ENCODE measurements around the gene LRP6. TPM values are rescaled to one million over a fixed set of nuclear protein-coding genes. Genes with fewer than 3 reads are reported as not detected.

Gene LRP6
- total and polyA plus RNA-seq, 2 donors, result 3.3 to 11.7 TPM

DNA sequence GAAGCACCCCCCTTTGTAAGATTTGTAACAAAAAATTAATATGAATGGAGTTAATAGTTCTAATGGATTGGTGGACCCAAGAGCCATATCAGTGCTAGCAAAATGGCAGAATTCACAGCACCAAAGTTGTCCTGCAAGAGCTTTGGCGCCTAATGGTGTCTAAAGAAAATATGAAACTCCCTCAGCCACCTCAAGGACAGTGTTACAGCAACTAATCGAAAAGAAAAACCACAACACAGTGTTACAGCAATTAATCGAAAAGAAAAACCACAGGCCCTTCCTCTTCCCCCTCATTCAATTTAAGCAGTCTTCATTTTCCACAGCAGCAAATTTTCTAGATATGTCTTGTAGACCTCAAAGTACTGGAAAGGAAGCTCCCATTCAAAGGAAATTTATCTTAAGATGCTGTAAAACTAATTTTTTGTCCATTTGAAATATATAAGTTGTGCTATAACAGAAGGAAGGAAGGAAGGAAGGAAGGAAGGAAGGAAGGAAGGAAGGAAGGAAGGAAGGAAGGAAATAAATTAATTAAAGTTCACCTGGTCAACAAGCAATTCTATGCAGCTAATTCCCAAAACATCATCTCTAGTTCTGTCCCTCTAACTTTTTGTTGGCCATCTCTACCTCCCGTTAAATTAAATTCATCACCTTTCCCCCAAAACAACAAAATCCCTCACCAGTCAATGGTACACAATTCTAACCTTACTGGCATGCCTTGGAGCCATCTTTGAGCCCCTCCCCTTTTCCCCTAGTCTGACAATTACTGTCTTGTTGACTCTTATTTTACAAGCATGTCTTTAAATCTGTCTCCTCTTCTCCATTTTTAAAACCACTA, 17.4 kb downstream of the LRP6 start:
- H3K9me3 ChIP-seq (ENCODE audit: control insufficient read depth in 2 of 2, insufficient read depth in 1 of 2, low read length in 1 of 2), result no peaks in the 10 kb centered on the region
- no peak overlapping the region for H3K4me3 ChIP-seq (ENCODE audit: low read length in 2 of 2)
- H3K27ac ChIP-seq (ENCODE audit: low read depth in 1 of 2, low read length in 1 of 2), result no peak overlapping the region
- H3K27me3 ChIP-seq (ENCODE audit: control insufficient read depth in 2 of 2, insufficient read depth in 1 of 2, low read length in 1 of 2), result no peaks in the 10 kb centered on the region
- H3K4me1 ChIP-seq (ENCODE audit: control insufficient read depth in 2 of 2, insufficient read depth in 2 of 2, low read length in 2 of 2), result no peaks in the 10 kb centered on the region
- no peak for DNase-seq (ENCODE audit: low read depth in 6 of 9, low spot score in 9 of 9)
- peaks cover 0 to under 1% of the 10 kb centered on the region in 2 donors for H3K36me3 ChIP-seq (ENCODE audit: control insufficient read depth in 2 of 2, insufficient read depth in 2 of 2, low read length in 1 of 2)
- 52% methylated on average over 4 of the region's 4 CpGs for WGBS

DNA sequence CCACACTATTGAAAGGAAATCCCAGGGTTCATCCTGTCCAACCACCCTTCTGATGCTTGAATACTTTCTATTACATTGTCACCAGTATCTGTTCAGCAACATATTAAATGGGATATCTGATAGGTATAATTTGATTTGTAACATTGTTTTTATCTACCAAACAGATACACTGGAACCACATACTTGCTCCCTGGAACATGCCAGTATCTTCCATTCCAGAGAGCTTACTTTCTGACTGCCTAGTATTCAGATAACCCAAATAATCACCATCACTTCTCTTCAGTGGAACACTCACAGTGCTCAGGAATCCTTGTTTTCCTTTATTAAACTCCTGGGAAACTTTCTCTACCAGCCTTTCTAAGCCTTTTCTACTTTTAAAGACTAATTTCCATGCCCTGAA, 19.3 kb downstream of the LRP6 start:
- no peak overlapping the region for H3K4me3 ChIP-seq (ENCODE audit: low read length in 2 of 2)
- H3K4me1 ChIP-seq (ENCODE audit: control insufficient read depth in 2 of 2, insufficient read depth in 2 of 2, low read length in 2 of 2), result no peaks in the 10 kb centered on the region
- no peak for DNase-seq (ENCODE audit: low read depth in 6 of 9, low spot score in 9 of 9)
- no peaks in the 10 kb centered on the region for H3K27me3 ChIP-seq (ENCODE audit: control insufficient read depth in 2 of 2, insufficient read depth in 1 of 2, low read length in 1 of 2)
- no peaks in the 10 kb centered on the region for H3K9me3 ChIP-seq (ENCODE audit: control insufficient read depth in 2 of 2, insufficient read depth in 1 of 2, low read length in 1 of 2)
- peaks cover 0 to 6% of the 10 kb centered on the region in 2 donors for H3K36me3 ChIP-seq (ENCODE audit: control insufficient read depth in 2 of 2, insufficient read depth in 2 of 2, low read length in 1 of 2)
- no peak overlapping the region for H3K27ac ChIP-seq (ENCODE audit: low read depth in 1 of 2, low read length in 1 of 2)

DNA sequence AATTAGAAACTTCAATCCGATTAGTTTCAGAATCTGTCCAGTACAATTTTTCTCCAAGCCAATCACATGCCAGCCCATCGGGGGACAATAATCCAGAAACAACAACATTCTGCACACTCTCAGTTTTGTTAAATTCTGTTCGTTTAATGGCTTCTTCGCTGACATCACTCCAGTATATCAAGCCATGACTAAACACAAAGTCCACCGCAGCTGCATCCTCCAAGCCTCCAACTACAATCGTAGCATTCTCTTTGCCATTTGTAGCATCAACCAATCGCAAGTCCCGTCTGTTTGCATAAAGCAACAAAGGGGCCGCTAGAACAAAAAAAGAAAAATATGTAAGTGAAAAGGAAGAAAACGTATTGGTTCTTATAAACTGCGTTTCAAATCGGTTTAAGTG, 22.5 kb downstream of the LRP6 start:
- H3K9me3 ChIP-seq (ENCODE audit: control insufficient read depth in 2 of 2, insufficient read depth in 1 of 2, low read length in 1 of 2), result no peaks in the 10 kb centered on the region
- over 99% methylated on average over 12 of the region's 12 CpGs for WGBS
- no peaks in the 10 kb centered on the region for H3K27me3 ChIP-seq (ENCODE audit: control insufficient read depth in 2 of 2, insufficient read depth in 1 of 2, low read length in 1 of 2)
- no peak overlapping the region for H3K27ac ChIP-seq (ENCODE audit: low read depth in 1 of 2, low read length in 1 of 2)
- no peak for DNase-seq (ENCODE audit: low read depth in 6 of 9, low spot score in 9 of 9)
- no peak overlapping the region for H3K4me3 ChIP-seq (ENCODE audit: low read length in 2 of 2)
- no peaks in the 10 kb centered on the region for H3K4me1 ChIP-seq (ENCODE audit: control insufficient read depth in 2 of 2, insufficient read depth in 2 of 2, low read length in 2 of 2)
- H3K36me3 ChIP-seq (ENCODE audit: control insufficient read depth in 2 of 2, insufficient read depth in 2 of 2, low read length in 1 of 2), result peaks cover 0 to 6% of the 10 kb centered on the region in 2 donors

DNA sequence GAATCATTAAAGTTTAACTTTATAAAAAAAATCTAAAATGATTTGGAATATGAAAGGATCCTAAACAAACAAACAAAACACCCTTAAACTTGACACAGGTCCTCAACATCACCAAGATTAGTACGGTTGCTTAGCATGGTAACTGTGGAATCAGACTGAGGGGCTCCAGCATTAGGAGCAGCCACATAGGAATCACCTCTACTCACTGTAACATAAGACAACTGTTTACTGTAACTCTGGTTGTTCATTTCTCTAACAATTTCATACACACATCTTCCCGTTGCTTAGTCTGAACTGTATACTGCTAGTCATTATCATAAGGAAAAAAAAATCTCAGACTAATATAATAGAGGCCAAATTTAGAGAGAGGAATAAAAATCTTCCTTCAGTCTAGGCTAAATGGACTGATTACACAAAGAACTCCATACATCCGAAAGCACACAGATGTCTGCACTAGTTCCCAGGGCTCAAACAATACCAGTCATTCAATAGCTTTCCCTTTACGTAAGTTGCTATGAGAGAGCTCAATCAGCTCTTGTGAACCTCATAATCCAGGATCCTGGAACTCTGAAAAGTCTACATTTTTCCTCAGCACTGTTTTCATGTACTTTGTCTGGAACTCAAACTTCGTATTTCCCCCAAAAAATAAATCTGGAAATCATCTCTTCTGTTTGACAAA, 26.0 kb downstream of the LRP6 start:
- peaks cover 0 to 6% of the 10 kb centered on the region in 2 donors for H3K36me3 ChIP-seq (ENCODE audit: control insufficient read depth in 2 of 2, insufficient read depth in 2 of 2, low read length in 1 of 2)
- DNase-seq (ENCODE audit: low read depth in 6 of 9, low spot score in 9 of 9), result no peak
- no peaks in the 10 kb centered on the region for H3K9me3 ChIP-seq (ENCODE audit: control insufficient read depth in 2 of 2, insufficient read depth in 1 of 2, low read length in 1 of 2)
- H3K4me1 ChIP-seq (ENCODE audit: control insufficient read depth in 2 of 2, insufficient read depth in 2 of 2, low read length in 2 of 2), result no peaks in the 10 kb centered on the region
- 97% methylated on average over 5 of the region's 5 CpGs for WGBS
- no peak overlapping the region for H3K27ac ChIP-seq (ENCODE audit: low read depth in 1 of 2, low read length in 1 of 2)
- no peaks in the 10 kb centered on the region for H3K27me3 ChIP-seq (ENCODE audit: control insufficient read depth in 2 of 2, insufficient read depth in 1 of 2, low read length in 1 of 2)
- no peak overlapping the region for H3K4me3 ChIP-seq (ENCODE audit: low read length in 2 of 2)

DNA sequence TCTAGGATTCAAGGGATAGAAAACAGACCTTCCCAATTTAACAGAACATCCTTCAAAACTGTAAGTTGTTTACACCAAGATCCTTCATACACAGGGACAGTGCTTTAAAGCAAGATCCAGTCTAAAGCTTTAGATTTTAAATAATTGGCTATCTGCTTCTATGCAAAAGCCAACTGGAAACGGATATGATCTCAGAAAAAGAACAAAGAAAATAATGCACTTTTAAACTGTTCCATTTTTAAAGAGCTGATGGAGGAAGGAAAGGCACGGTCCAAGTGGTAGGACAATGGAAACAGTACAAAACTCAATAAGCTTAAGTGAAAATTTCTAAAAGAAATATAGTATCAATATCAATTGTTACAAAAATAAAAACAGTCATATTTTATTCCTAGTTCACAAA, 27.7 kb downstream of the LRP6 start:
- Histone ChIP-seq H3K36me3 (ENCODE audit: control insufficient read depth in 2 of 2, insufficient read depth in 2 of 2, low read length in 1 of 2) (peaks cover 0 to 2% of the 10 kb centered on the region in 2 donors), H3K27ac (ENCODE audit: low read depth in 1 of 2, low read length in 1 of 2) (no peak overlapping the region), H3K4me1 (ENCODE audit: control insufficient read depth in 2 of 2, insufficient read depth in 2 of 2, low read length in 2 of 2) (no peaks in the 10 kb centered on the region), H3K4me3 (ENCODE audit: low read length in 2 of 2) (no peak overlapping the region), H3K27me3 (ENCODE audit: control insufficient read depth in 2 of 2, insufficient read depth in 1 of 2, low read length in 1 of 2) (no peaks in the 10 kb centered on the region), H3K9me3 (ENCODE audit: control insufficient read depth in 2 of 2, insufficient read depth in 1 of 2, low read length in 1 of 2) (no peaks in the 10 kb centered on the region)
- DNase-seq (ENCODE audit: low read depth in 6 of 9, low spot score in 9 of 9), result no peak
- WGBS, result 98% methylated on average over 2 of the region's 2 CpGs

DNA sequence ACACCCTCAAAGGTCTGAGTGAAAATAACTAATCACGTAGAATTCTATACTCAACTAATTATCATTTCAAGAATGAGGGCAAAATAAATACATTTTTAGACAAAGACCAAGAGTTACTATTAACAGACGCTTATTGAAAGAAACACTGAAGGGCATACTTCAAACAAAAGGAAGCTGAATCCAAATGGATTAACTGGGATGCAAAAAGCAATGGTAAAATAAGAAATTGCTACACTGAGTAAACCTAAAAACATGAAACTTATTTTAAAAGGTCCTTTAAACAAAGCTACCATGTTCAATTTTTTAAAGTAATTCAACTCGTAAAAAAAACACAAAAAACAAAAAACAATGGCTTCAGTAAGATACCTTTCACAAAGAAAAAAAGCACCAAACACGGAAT, 28.2 kb downstream of the LRP6 start:
- no peak overlapping the region for H3K27ac ChIP-seq (ENCODE audit: low read depth in 1 of 2, low read length in 1 of 2)
- no peaks in the 10 kb centered on the region for H3K27me3 ChIP-seq (ENCODE audit: control insufficient read depth in 2 of 2, insufficient read depth in 1 of 2, low read length in 1 of 2)
- no peaks in the 10 kb centered on the region for H3K9me3 ChIP-seq (ENCODE audit: control insufficient read depth in 2 of 2, insufficient read depth in 1 of 2, low read length in 1 of 2)
- no peak for DNase-seq (ENCODE audit: low read depth in 6 of 9, low spot score in 9 of 9)
- H3K36me3 ChIP-seq (ENCODE audit: control insufficient read depth in 2 of 2, insufficient read depth in 2 of 2, low read length in 1 of 2), result no peaks in the 10 kb centered on the region
- 96% methylated on average over 4 of the region's 4 CpGs for WGBS
- no peaks in the 10 kb centered on the region for H3K4me1 ChIP-seq (ENCODE audit: control insufficient read depth in 2 of 2, insufficient read depth in 2 of 2, low read length in 2 of 2)
- H3K4me3 ChIP-seq (ENCODE audit: low read length in 2 of 2), result no peak overlapping the region

DNA sequence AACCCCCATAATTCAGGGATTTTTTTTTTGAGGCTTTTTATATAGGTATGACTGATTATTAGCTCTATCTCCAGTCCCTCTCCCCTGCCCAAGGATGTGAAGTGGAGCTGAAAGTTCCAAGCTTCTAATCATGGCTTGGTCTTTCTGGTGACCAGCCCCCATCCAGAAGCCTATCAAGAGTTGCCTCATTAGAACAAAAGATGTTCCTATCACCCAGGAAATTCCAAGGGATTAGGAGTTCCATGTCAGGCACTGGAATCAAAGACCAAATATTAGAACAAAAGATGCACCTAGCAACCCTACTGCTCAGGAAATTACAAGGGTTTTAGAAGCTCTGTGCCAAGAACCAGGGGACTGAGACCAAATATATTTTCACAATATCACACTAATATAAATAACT, 29.9 kb downstream of the LRP6 start:
- no peaks in the 10 kb centered on the region for H3K27me3 ChIP-seq (ENCODE audit: control insufficient read depth in 2 of 2, insufficient read depth in 1 of 2, low read length in 1 of 2)
- H3K27ac ChIP-seq (ENCODE audit: low read depth in 1 of 2, low read length in 1 of 2), result no peak overlapping the region
- H3K4me1 ChIP-seq (ENCODE audit: control insufficient read depth in 2 of 2, insufficient read depth in 2 of 2, low read length in 2 of 2), result no peaks in the 10 kb centered on the region
- no peak for DNase-seq (ENCODE audit: low read depth in 6 of 9, low spot score in 9 of 9)
- no peaks in the 10 kb centered on the region for H3K9me3 ChIP-seq (ENCODE audit: control insufficient read depth in 2 of 2, insufficient read depth in 1 of 2, low read length in 1 of 2)
- H3K4me3 ChIP-seq (ENCODE audit: low read length in 2 of 2), result no peak overlapping the region
- H3K36me3 ChIP-seq (ENCODE audit: control insufficient read depth in 2 of 2, insufficient read depth in 2 of 2, low read length in 1 of 2), result no peaks in the 10 kb centered on the region

DNA sequence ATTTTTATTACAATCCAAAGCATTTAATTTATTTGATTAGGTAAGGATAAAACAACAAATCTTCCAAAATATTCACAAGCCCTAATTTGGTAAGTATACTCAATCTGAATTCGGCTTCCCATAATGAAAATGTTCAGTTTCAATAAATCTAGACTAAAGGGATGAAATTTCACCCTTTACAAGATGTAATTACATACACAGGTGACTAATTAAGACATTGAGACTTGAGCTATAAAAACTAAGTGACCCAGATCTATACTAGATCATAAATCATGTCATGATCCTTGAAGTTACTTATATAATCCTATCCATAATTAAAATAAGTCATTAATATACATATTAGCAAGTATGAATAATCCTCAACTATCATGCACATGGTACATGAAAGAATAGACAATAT, 36.6 kb downstream of the LRP6 start:
- no peaks in the 10 kb centered on the region for H3K27me3 ChIP-seq (ENCODE audit: control insufficient read depth in 2 of 2, insufficient read depth in 1 of 2, low read length in 1 of 2)
- H3K36me3 ChIP-seq (ENCODE audit: control insufficient read depth in 2 of 2, insufficient read depth in 2 of 2, low read length in 1 of 2), result no peaks in the 10 kb centered on the region
- H3K4me1 ChIP-seq (ENCODE audit: control insufficient read depth in 2 of 2, insufficient read depth in 2 of 2, low read length in 2 of 2), result no peaks in the 10 kb centered on the region
- no peak overlapping the region for H3K4me3 ChIP-seq (ENCODE audit: low read length in 2 of 2)
- no peak for DNase-seq (ENCODE audit: low read depth in 6 of 9, low spot score in 9 of 9)
- H3K9me3 ChIP-seq (ENCODE audit: control insufficient read depth in 2 of 2, insufficient read depth in 1 of 2, low read length in 1 of 2), result peaks cover 2% of the 10 kb centered on the region in 2 donors
- WGBS, result 97% methylated on average over 1 of the region's 1 CpG
- no peak overlapping the region for H3K27ac ChIP-seq (ENCODE audit: low read depth in 1 of 2, low read length in 1 of 2)

DNA sequence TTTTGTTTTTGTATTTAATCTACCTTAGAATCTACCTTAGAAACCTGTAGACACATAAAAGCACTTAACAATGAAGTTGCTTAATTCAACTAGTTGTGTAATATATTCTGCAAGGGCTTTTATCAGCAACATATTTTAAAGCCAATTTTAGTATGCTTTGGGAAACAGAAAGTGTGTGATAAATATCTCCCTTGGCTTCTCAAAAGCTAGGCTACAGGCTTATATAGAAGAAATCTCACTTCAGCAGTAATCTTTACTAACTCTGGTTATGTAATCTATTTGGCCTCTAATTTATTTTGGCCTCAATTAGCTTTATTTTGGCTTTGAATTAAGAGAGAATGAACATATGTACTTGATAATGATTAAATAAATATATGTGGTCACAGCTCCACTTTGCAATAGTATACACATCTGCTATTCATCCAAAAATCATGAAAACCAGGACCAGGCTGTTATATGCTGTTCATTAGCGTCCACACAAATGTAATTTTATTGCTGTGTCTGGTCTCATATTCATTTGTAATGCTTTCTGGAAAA, 37.2 kb downstream of the LRP6 start:
- WGBS, result 99% methylated on average over 1 of the region's 1 CpG
- H3K27me3 ChIP-seq (ENCODE audit: control insufficient read depth in 2 of 2, insufficient read depth in 1 of 2, low read length in 1 of 2), result no peaks in the 10 kb centered on the region
- H3K27ac ChIP-seq (ENCODE audit: low read depth in 1 of 2, low read length in 1 of 2), result no peak overlapping the region
- no peak overlapping the region for H3K4me3 ChIP-seq (ENCODE audit: low read length in 2 of 2)
- H3K36me3 ChIP-seq (ENCODE audit: control insufficient read depth in 2 of 2, insufficient read depth in 2 of 2, low read length in 1 of 2), result no peaks in the 10 kb centered on the region
- peaks cover 2% of the 10 kb centered on the region in 2 donors for H3K9me3 ChIP-seq (ENCODE audit: control insufficient read depth in 2 of 2, insufficient read depth in 1 of 2, low read length in 1 of 2)
- no peaks in the 10 kb centered on the region for H3K4me1 ChIP-seq (ENCODE audit: control insufficient read depth in 2 of 2, insufficient read depth in 2 of 2, low read length in 2 of 2)
- DNase-seq (ENCODE audit: low read depth in 6 of 9, low spot score in 9 of 9), result no peak

Data from thymus (tissue), 11 donors.